Loucy (cell line): ENCODE data around the gene PACSIN1.

Experiments
- CTCF ChIP-seq: fragments of 200-600 bp; sonication (generic); conservative IDR thresholded peaks from 2 replicates; pipeline ENCODE4 v1.5.1; 2014; ENCODE audit warnings: mild to moderate bottlenecking, antibody characterized with exemption, low read length
- EZH2phosphoT487 ChIP-seq: fragments of 200-600 bp; IDR thresholded peaks from 2 replicates; pipeline ENCODE4 v1.6.1; 2018; ENCODE audit warnings: antibody characterized with exemption, mild to moderate bottlenecking, moderate library complexity, borderline replicate concordance

GRCh38 chr6:34489207-34489805, 23.4 kb downstream of the PACSIN1 start:
- TF ChIP-seq CTCF, result no peak
- TF ChIP-seq EZH2phosphoT487, result no peak
